Measurements from ENCODE around the gene METRN. TPM values are rescaled to one million over a fixed set of nuclear protein-coding genes. Genes with fewer than 3 reads are reported as not detected.

METRN gene
- total RNA-seq, 4 donors from 2014 or later, result 51.0 to 109 (median 57.0) TPM

DNA sequence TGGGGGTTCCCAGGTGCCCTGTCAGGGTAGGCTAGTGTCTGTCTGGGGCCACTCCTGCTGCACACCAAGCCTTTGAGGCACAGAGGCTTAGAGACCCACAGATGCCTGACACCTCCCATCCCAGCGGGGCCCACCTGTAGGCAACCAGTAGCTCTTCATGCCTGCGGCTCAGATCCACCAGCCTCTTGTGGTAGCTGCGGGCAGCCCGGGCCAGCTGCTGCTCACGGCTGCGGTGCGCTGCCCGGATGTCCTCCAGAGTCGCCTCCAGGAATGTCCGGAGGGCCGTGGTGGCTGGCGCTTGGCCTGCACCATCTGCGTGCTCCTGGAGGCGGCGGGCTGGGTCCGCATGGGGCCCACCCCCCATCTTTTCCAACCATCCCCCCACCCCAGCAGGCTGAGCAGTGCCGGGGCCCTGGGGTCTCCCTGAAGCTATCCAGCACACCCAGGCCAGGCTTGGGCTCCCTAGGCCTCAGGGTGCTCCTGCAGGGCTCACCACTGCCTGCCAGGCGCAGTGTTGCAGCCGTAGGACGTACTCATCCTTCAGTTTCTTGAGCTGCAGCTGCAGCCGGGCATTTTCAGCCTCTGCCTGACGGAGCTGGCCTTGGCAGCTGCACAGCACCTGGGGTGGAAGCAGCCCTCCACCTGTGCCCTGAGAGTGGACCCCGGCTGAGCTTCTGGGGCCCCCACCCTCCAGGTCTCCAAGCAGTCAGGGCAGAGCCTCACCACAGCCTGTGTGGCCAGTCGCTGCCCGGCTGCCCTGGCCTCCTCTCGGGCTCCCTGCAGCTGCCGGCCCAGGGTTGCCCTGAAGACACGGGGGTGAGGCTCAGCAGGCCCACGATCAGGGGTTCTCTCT lies 9.5 kb downstream of the METRN start:
- Histone ChIP-seq H3K4me3 (replicated peaks in 1 of 3) (no peak overlapping the region), H3K9me3 (no peaks in the 10 kb centered on the region), H3K27ac (no peak overlapping the region), H3K27me3 (no peaks in the 10 kb centered on the region), H3K4me1 (peaks cover 37 to 45% of the 10 kb centered on the region in 2 donors), H3K36me3 (no peaks in the 10 kb centered on the region)
- no peak for TF ChIP-seq POLR2A (IDR thresholded peaks at IDR 0.05)
- TF ChIP-seq, protein P1, sequence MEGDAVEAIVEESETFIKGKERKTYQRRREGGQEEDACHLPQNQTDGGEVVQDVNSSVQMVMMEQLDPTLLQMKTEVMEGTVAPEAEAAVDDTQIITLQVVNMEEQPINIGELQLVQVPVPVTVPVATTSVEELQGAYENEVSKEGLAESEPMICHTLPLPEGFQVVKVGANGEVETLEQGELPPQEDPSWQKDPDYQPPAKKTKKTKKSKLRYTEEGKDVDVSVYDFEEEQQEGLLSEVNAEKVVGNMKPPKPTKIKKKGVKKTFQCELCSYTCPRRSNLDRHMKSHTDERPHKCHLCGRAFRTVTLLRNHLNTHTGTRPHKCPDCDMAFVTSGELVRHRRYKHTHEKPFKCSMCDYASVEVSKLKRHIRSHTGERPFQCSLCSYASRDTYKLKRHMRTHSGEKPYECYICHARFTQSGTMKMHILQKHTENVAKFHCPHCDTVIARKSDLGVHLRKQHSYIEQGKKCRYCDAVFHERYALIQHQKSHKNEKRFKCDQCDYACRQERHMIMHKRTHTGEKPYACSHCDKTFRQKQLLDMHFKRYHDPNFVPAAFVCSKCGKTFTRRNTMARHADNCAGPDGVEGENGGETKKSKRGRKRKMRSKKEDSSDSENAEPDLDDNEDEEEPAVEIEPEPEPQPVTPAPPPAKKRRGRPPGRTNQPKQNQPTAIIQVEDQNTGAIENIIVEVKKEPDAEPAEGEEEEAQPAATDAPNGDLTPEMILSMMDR (IDR thresholded peaks at IDR 0.05), result no peak
- 76 to 77% methylated on average over 12 to 15 of the region's 29 CpGs for WGBS, 2 donors
- DNase-seq, result no peak
- intact Hi-C loops (cut with DNase I), result no loop called here

DNA sequence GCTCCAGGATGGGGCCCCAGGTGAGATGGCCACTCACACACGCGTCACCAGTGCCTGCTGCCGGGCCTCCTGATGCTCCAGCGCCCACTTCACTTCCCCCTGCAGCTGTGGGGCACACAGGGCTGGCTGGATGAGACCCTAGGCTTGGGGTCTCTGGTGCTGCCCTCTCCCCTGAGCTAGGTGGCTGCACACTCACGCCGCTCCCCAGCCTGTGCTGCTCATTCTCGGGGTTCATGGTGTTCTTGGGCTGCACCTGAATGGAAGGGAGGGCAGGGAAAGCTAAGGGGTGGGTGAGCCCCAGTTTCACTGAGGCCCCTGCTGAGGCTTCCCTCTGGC lies 10.1 kb downstream of the METRN start:
- H3K9me3 ChIP-seq, result no peaks in the 10 kb centered on the region
- WGBS, 2 donors, result 68% methylated on average over 5 of the region's 7 CpGs; no CpG with 5 or more reads in 1 of the 2 donors
- no peak for TF ChIP-seq POLR2A (IDR thresholded peaks at IDR 0.05)
- TF ChIP-seq, protein P1 (IDR thresholded peaks at IDR 0.05), result no peak
- intact Hi-C loops (cut with DNase I), result no loop called here
- no peak overlapping the region for H3K27ac ChIP-seq
- H3K36me3 ChIP-seq, result no peaks in the 10 kb centered on the region
- peaks cover 34 to 41% of the 10 kb centered on the region in 2 donors for H3K4me1 ChIP-seq
- no peaks in the 10 kb centered on the region for H3K27me3 ChIP-seq
- no peak overlapping the region for H3K4me3 ChIP-seq (replicated peaks in 1 of 3)
- DNase-seq, result no peak

DNA sequence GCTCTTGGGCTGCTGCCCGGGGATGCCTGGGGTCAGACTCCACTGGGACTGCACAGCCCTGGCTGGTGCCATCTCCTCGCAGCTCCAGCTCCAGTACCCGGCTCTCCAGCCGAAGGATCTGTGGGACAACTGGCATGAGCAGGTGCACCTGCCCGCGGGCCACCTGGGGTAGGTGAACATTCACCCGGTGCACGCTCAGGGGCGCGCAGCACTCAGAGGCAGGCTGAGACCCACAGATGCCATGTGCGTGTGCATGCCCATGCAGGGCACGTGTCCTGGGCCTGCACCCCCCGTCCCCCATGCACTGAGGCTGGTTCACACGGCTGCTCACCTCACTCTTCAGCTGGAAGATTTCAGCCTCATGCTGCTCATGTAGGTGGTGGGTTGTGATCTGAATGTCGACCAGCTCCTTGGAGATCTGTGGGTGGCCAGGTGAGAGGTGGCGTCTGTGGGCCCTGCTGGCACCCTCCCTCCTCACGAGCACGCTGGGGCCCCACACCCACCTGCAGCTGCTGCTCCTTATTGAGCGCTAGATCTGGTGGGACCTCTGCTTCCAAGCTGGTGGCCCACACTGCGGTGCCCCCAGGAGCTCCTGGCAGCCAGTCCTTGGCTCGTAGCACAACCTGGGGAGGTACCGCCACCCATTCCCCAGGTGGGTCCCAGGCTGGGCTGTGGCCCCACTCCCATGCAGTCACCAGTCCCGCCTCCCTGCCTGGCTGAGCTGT lies 10.7 kb downstream of the METRN start:
- TF ChIP-seq, protein P1 (IDR thresholded peaks at IDR 0.05), result no peak
- Histone ChIP-seq H3K27me3 (no peaks in the 10 kb centered on the region), H3K4me3 (replicated peaks in 1 of 3) (no peak overlapping the region), H3K4me1 (peaks cover 29 to 36% of the 10 kb centered on the region in 2 donors), H3K27ac (no peak overlapping the region), H3K9me3 (no peaks in the 10 kb centered on the region), H3K36me3 (no peaks in the 10 kb centered on the region)
- intact Hi-C loops (cut with DNase I), result no loop called here
- 54 to 63% methylated on average over 4 to 5 of the region's 23 CpGs for WGBS, 2 donors
- no peak for DNase-seq

DNA sequence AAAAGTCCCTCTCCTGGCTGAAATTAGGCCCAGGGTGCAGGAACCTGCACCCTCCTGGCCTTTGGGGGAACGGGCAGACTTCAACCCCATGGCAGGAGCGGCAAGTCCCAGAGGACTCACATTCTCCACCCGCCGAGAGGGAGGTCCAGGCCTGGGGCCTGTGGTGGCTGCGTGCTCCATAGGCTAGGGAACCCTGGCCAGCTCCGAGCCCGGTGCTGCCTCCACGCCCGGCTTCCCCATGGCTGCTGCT lies 11.2 kb downstream of the METRN start:
- H3K27me3 ChIP-seq, result no peaks in the 10 kb centered on the region
- 29% methylated on average over 9 of the region's 9 CpGs; no CpG with 5 or more reads in 1 of the 2 donors for WGBS, 2 donors
- H3K4me3 ChIP-seq (replicated peaks in 1 of 3), result no peak overlapping the region
- no peak for DNase-seq
- no peak for TF ChIP-seq POLR2A (IDR thresholded peaks at IDR 0.05)
- TF ChIP-seq, protein P1 (IDR thresholded peaks at IDR 0.05), result no peak
- H3K4me1 ChIP-seq, result peaks cover 29 to 36% of the 10 kb centered on the region in 2 donors
- no peaks in the 10 kb centered on the region for H3K36me3 ChIP-seq
- H3K9me3 ChIP-seq, result no peaks in the 10 kb centered on the region
- H3K27ac ChIP-seq, result no peak overlapping the region
- intact Hi-C loops (cut with DNase I), result no loop called here
